PFSK-1 (cell line): ENCODE measurements around the gene IGF1R.

Experiments
- FOXP2 ChIP-seq: optimal IDR thresholded peaks from 2 replicates; pipeline ENCODE3; 2011; ENCODE audit warnings: borderline replicate concordance, control low read depth, inconsistent platforms; ENCODE audit not compliant: insufficient read depth; ENCODE audit errors: extremely low read length, extremely low read depth
- POLR2AphosphoS5 ChIP-seq: IDR thresholded peaks from 2 replicates; pipeline ENCODE4 v1.6.1; 2012; ENCODE audit warnings: low read depth, mild to moderate bottlenecking, control low read depth, low read length, moderate library complexity
- REST ChIP-seq, 2 experiments: IDR thresholded peaks; 2 replicates each; pipeline versions ENCODE4 v1.6.1 to v1.8.0; 2011 to 2012; ENCODE audit warnings: low read depth in 2 of 2, low read length in 2 of 2, control low read depth in 1 of 2, inconsistent platforms in 1 of 2, mild to moderate bottlenecking in 1 of 2, moderate library complexity in 1 of 2; ENCODE audit not compliant: insufficient read depth in 1 of 2
- SIN3A ChIP-seq: IDR thresholded peaks from 2 replicates; pipeline ENCODE4 v1.6.1; 2012; ENCODE audit warnings: mild to moderate bottlenecking, low read length, moderate library complexity, borderline replicate concordance; ENCODE audit not compliant: insufficient read depth
- TAF1 ChIP-seq: IDR thresholded peaks from 2 replicates; pipeline ENCODE4 v1.6.1; 2012; ENCODE audit warnings: low read length, control low read depth, borderline replicate concordance; ENCODE audit not compliant: insufficient read depth

GRCh38 chr15:98755138-98755537 lies 106.8 kb downstream of the IGF1R start:
- no peak for TF ChIP-seq POLR2AphosphoS5
- TF ChIP-seq TAF1 = no peak
- TF ChIP-seq REST (IDR thresholded peaks at IDR 0.05; ENCODE audit: insufficient read depth in 1 of 2, low read depth in 2 of 2, low read length in 2 of 2) = no peak
- no peak for TF ChIP-seq SIN3A
- TF ChIP-seq FOXP2 = no peak
